Activated CD4-positive, alpha-beta memory T cell treated with anti-CD3 and anti-CD28 coated beads for 36 hours (primary cell): ENCODE results near the gene BOK. TPM values are rescaled to one million over a fixed set of nuclear protein-coding genes. Genes with fewer than 3 reads are reported as not detected.

Experiments
- CTCF ChIA-PET: fragments of 350-600 bp; sonication (Branson Sonifier 250); formaldehyde crosslinking; loops from one replicate; lab custom pipeline; 2021; ENCODE audit warnings: antibody characterized with exemption, inconsistent platforms; lab: Charles Lee
- POLR2A ChIA-PET: fragments of 350-600 bp; sonication (Branson Sonifier 250); formaldehyde crosslinking; loops from one replicate; lab custom pipeline; 2021; ENCODE audit warnings: antibody characterized with exemption; lab: Charles Lee
- DNase-seq: peaks from one replicate; pipeline ENCODE4 v3.0.0-alpha.2; 2020
- H3K27ac Mint-ChIP-seq: one replicate; pipeline ENCODE4 v1.8.0; 2021; ENCODE audit warnings: mixed read lengths
- H3K27me3 Mint-ChIP-seq: one replicate; pipeline ENCODE4 v1.8.0; 2021; ENCODE audit warnings: mixed read lengths
- H3K36me3 Mint-ChIP-seq: one replicate; pipeline ENCODE4 v1.8.0; 2021; ENCODE audit warnings: mixed read lengths
- H3K4me1 Mint-ChIP-seq: one replicate; pipeline ENCODE4 v1.8.0; 2021; ENCODE audit warnings: low read depth, mixed read lengths
- H3K4me3 Mint-ChIP-seq: one replicate; pipeline ENCODE4 v1.8.0; 2021; ENCODE audit warnings: mild to moderate bottlenecking, mixed read lengths
- H3K9me3 Mint-ChIP-seq: one replicate; pipeline ENCODE4 v1.8.0; 2021; ENCODE audit warnings: mixed read lengths
- intact Hi-C: fragments of 100-400 bp; cut with micrococcal nuclease; formaldehyde crosslinking; loops from one replicate; pipeline ENCODE4 v1.15.1; 2023
- total RNA-seq, 2 experiments: library from RNA; stranded (reverse); gene quantifications; one replicate each; pipeline ENCODE4 v1.2.3, GENCODE V29; 2021

BOK gene
- total RNA-seq, 2 experiments from 2014 or later: 0.07 to 0.10 TPM

- H3K4me3 Mint-ChIP-seq: no peak overlapping the region
- H3K4me1 Mint-ChIP-seq: peaks cover 5% of the 10 kb centered on the region
- ChIA-PET CTCF (no interaction called here), POLR2A (no interaction called here)
- intact Hi-C loops: no loop called here
- peaks cover 5% of the 10 kb centered on the region for H3K36me3 Mint-ChIP-seq
- peaks cover 32% of the 10 kb centered on the region for H3K27me3 Mint-ChIP-seq
- H3K9me3 Mint-ChIP-seq: peaks cover 10% of the 10 kb centered on the region
- no peak for DNase-seq
- no peak overlapping the region for H3K27ac Mint-ChIP-seq
Observed at GRCh38 chr2:241553512-241553830, 5.1 kb upstream of the BOK start.

- intact Hi-C loops: no loop called here
- H3K27me3 Mint-ChIP-seq: peaks cover 33% of the 10 kb centered on the region
Observed at GRCh38 chr2:241553981-241554380, 4.6 kb upstream of the BOK start.

GRCh38 chr2:241554610-241555322, 3.8 kb upstream of the BOK start:
- DNase-seq: no peak
- intact Hi-C loops: no loop called here
- H3K36me3 Mint-ChIP-seq: peaks cover 5% of the 10 kb centered on the region
- CTCF ChIA-PET: no interaction called here
- H3K27ac Mint-ChIP-seq: no peak overlapping the region
- POLR2A ChIA-PET: no interaction called here
- H3K4me1 Mint-ChIP-seq: peaks cover 6% of the 10 kb centered on the region
- peaks cover 29% of the 10 kb centered on the region for H3K27me3 Mint-ChIP-seq
- no peak overlapping the region for H3K4me3 Mint-ChIP-seq
- peaks cover 10% of the 10 kb centered on the region for H3K9me3 Mint-ChIP-seq

More at GRCh38 chr2:241553981-241554380, 4.6 kb upstream of the BOK start:
- Mint-ChIP-seq H3K9me3 (peaks cover 10% of the 10 kb centered on the region), H3K27ac (no peak overlapping the region), H3K4me3 (no peak overlapping the region), H3K4me1 (peaks cover 5% of the 10 kb centered on the region), H3K36me3 (peaks cover 5% of the 10 kb centered on the region)
- POLR2A ChIA-PET: no interaction called here
- DNase-seq: no peak
- CTCF ChIA-PET: no interaction called here

GRCh38 chr2:241555711-241556110, 2.8 kb upstream of the BOK start:
- DNase-seq: no peak
- H3K27me3 Mint-ChIP-seq: peaks cover 38% of the 10 kb centered on the region
- H3K36me3 Mint-ChIP-seq: peaks cover 5% of the 10 kb centered on the region
- CTCF ChIA-PET: no interaction called here
- no peak overlapping the region for H3K4me3 Mint-ChIP-seq
- intact Hi-C loops: no loop called here
- POLR2A ChIA-PET: no interaction called here
- no peak overlapping the region for H3K27ac Mint-ChIP-seq
- peaks cover 10% of the 10 kb centered on the region for H3K9me3 Mint-ChIP-seq
- H3K4me1 Mint-ChIP-seq: peaks cover 8% of the 10 kb centered on the region

- Mint-ChIP-seq H3K4me3 (no peak overlapping the region), H3K27me3 (peaks cover 31% of the 10 kb centered on the region), H3K27ac (no peak overlapping the region), H3K36me3 (peaks cover 5% of the 10 kb centered on the region), H3K4me1 (peaks cover 8% of the 10 kb centered on the region), H3K9me3 (peaks cover 10% of the 10 kb centered on the region)
- ChIA-PET POLR2A (no interaction called here), CTCF (no interaction called here)
- intact Hi-C loops: no loop called here
- DNase-seq: no peak
Observed at GRCh38 chr2:241556746-241557145, 1.8 kb upstream of the BOK start.

GRCh38 chr2:241559323-241560161, 997 bp downstream of the BOK start:
- ChIA-PET POLR2A (no interaction called here), CTCF (no interaction called here)
- peak overlapping the region; percentile 20 for H3K4me3 Mint-ChIP-seq
- no peak overlapping the region for H3K27ac Mint-ChIP-seq
- peaks cover 5% of the 10 kb centered on the region for H3K36me3 Mint-ChIP-seq
- H3K4me1 Mint-ChIP-seq: peaks cover 8% of the 10 kb centered on the region
- peaks cover 25% of the 10 kb centered on the region for H3K27me3 Mint-ChIP-seq
- intact Hi-C loops: no loop called here
- peaks cover 10% of the 10 kb centered on the region for H3K9me3 Mint-ChIP-seq
- no peak for DNase-seq

GRCh38 chr2:241560162-241560882, 1.8 kb downstream of the BOK start:
- intact Hi-C loops: no loop called here
- H3K27me3 Mint-ChIP-seq: peaks cover 25% of the 10 kb centered on the region
- H3K27ac Mint-ChIP-seq: no peak overlapping the region
- ChIA-PET CTCF (no interaction called here), POLR2A (no interaction called here)
- peaks cover 5% of the 10 kb centered on the region for H3K36me3 Mint-ChIP-seq
- DNase-seq: no peak
- H3K4me1 Mint-ChIP-seq: peaks cover 8% of the 10 kb centered on the region
- H3K4me3 Mint-ChIP-seq: no peak overlapping the region
- H3K9me3 Mint-ChIP-seq: peaks cover 10% of the 10 kb centered on the region

GRCh38 chr2:241560883-241561474, 2.4 kb downstream of the BOK start:
- H3K4me3 Mint-ChIP-seq: no peak overlapping the region
- intact Hi-C loops: no loop called here
- CTCF ChIA-PET: no interaction called here

GRCh38 chr2:241561832-241562231, 3.3 kb downstream of the BOK start:
- ChIA-PET POLR2A (no interaction called here), CTCF (no interaction called here)
- Mint-ChIP-seq H3K27me3 (peaks cover 24% of the 10 kb centered on the region), H3K9me3 (peaks cover 7% of the 10 kb centered on the region), H3K27ac (no peak overlapping the region), H3K36me3 (peaks cover 5% of the 10 kb centered on the region), H3K4me3 (no peak overlapping the region), H3K4me1 (peaks cover 5% of the 10 kb centered on the region)
- intact Hi-C loops: no loop called here
- no peak for DNase-seq

More at GRCh38 chr2:241560883-241561474, 2.4 kb downstream of the BOK start:
- DNase-seq: no peak
- no peak overlapping the region for H3K27ac Mint-ChIP-seq
- H3K9me3 Mint-ChIP-seq: peaks cover 10% of the 10 kb centered on the region
- peaks cover 25% of the 10 kb centered on the region for H3K27me3 Mint-ChIP-seq
- H3K4me1 Mint-ChIP-seq: peaks cover 5% of the 10 kb centered on the region
- H3K36me3 Mint-ChIP-seq: peaks cover 5% of the 10 kb centered on the region
- POLR2A ChIA-PET: no interaction called here

- Mint-ChIP-seq H3K27ac (no peak overlapping the region), H3K36me3 (peaks cover 5% of the 10 kb centered on the region), H3K27me3 (peaks cover 22% of the 10 kb centered on the region), H3K4me1 (peaks cover 5% of the 10 kb centered on the region), H3K9me3 (peaks cover 3% of the 10 kb centered on the region), H3K4me3 (no peak overlapping the region)
- intact Hi-C loops: no loop called here
- CTCF ChIA-PET: no interaction called here
- DNase-seq: no peak
- POLR2A ChIA-PET: no interaction called here
Observed at GRCh38 chr2:241562269-241562891, 3.8 kb downstream of the BOK start.

- DNase-seq: no peak
- ChIA-PET POLR2A (no interaction called here), CTCF (no interaction called here)
- peaks cover 15% of the 10 kb centered on the region for H3K27me3 Mint-ChIP-seq
- H3K4me1 Mint-ChIP-seq: peaks cover 5% of the 10 kb centered on the region
- no peaks in the 10 kb centered on the region for H3K9me3 Mint-ChIP-seq
- intact Hi-C loops: no loop called here
- H3K36me3 Mint-ChIP-seq: no peaks in the 10 kb centered on the region
- no peak overlapping the region for H3K4me3 Mint-ChIP-seq
- no peak overlapping the region for H3K27ac Mint-ChIP-seq
Observed at GRCh38 chr2:241563031-241563507, 4.5 kb downstream of the BOK start.
